H1 (cell line): ENCODE data around the gene SEMA5B. TPM values are rescaled to one million over a fixed set of nuclear protein-coding genes. Genes with fewer than 3 reads are reported as not detected.

Experiments used
- CTCF ChIA-PET: fragments of 300-600 bp; sonication (Branson Sonifier 250); formaldehyde crosslinking; loops from one replicate; lab custom pipeline; 2021; ENCODE audit not compliant: partially characterized antibody; lab: Charles Lee
- POLR2A ChIA-PET: fragments of 300-600 bp; sonication (Branson Sonifier 250); formaldehyde crosslinking; loops from one replicate; lab custom pipeline; 2021; ENCODE audit warnings: inconsistent platforms; ENCODE audit not compliant: partially characterized antibody; lab: Charles Lee
- DNase-seq, 2 experiments: peaks; one replicate each; pipeline versions ENCODE4 v3.0.0 to v3.0.0-alpha.2; 2010 to 2022; ENCODE audit warnings: low spot score in 2 of 2, low read depth in 1 of 2, mixed read lengths in 1 of 2
- FAIRE-seq: peaks from 2 replicates; lab custom pipeline; 2011; peaks lifted over from hg19 to GRCh38; lab: Jason Lieb, UNC
- H2AFZ ChIP-seq: 2 replicates; pipeline ENCODE4 v1.8.1; 2012; ENCODE audit warnings: low read length, inconsistent platforms
- H2AK5ac ChIP-seq: 2 replicates; pipeline ENCODE4 v1.6.1; 2013; ENCODE audit warnings: low read depth, low read length
- H2BK120ac ChIP-seq: replicated peaks from 2 replicates; pipeline ENCODE3; 2013; ENCODE audit warnings: low read depth, low read length, inconsistent platforms
- H2BK12ac ChIP-seq: 2 replicates; pipeline ENCODE4 v1.6.1; 2013; ENCODE audit warnings: low read depth, low read length
- H2BK15ac ChIP-seq: 2 replicates; pipeline ENCODE4 v1.6.1; 2013; ENCODE audit warnings: low read length
- H2BK20ac ChIP-seq: 2 replicates; pipeline ENCODE4 v1.6.1; 2013; ENCODE audit warnings: low read length
- H2BK5ac ChIP-seq: 2 replicates; pipeline ENCODE4 v1.6.1; 2013; ENCODE audit warnings: low read depth, low read length
- H3K14ac ChIP-seq: 2 replicates; pipeline ENCODE4 v1.6.1; 2013; ENCODE audit warnings: inconsistent platforms; ENCODE audit not compliant: insufficient read length
- H3K18ac ChIP-seq: 2 replicates; pipeline ENCODE4 v1.6.1; 2013; ENCODE audit warnings: low read length; ENCODE audit errors: extremely low read depth
- H3K23ac ChIP-seq: 2 replicates; pipeline ENCODE4 v1.6.1; 2013; ENCODE audit warnings: inconsistent platforms; ENCODE audit not compliant: insufficient read length
- H3K23me2 ChIP-seq: 2 replicates; pipeline ENCODE4 v1.6.1; 2013; ENCODE audit warnings: low read depth, low read length
- H3K27ac ChIP-seq: 2 replicates; pipeline ENCODE4 v1.6.1; 2011; ENCODE audit warnings: low read depth, low read length, inconsistent platforms
- H3K27me3 ChIP-seq, 4 experiments: replicated peaks in 1 of 4; 1 replicate in 1 of 4; 2 replicates in 3 of 4; pipeline versions ENCODE4 v1.6.1 to v1.8.1; 2011 to 2013; ENCODE audit warnings: low read length in 3 of 4, mild to moderate bottlenecking in 3 of 4, inconsistent platforms in 2 of 4, mixed read lengths in 2 of 4, moderate library complexity in 1 of 4; ENCODE audit not compliant: control insufficient read depth in 3 of 4, insufficient read depth in 3 of 4; ENCODE audit errors: extremely low read depth in 1 of 4
- H3K36me3 ChIP-seq, 4 experiments: 2 replicates each; pipeline versions ENCODE4 v1.6.1 to v1.8.1; 2011 to 2013; ENCODE audit warnings: mild to moderate bottlenecking in 4 of 4, low read length in 3 of 4, moderate library complexity in 2 of 4, control low read depth in 1 of 4, inconsistent platforms in 1 of 4; ENCODE audit not compliant: insufficient read depth in 4 of 4, control insufficient read depth in 2 of 4
- H3K4ac ChIP-seq: replicated peaks from 2 replicates; pipeline ENCODE3; 2013; ENCODE audit warnings: low read length, low read depth, mixed read lengths, inconsistent platforms; ENCODE audit not compliant: insufficient read length
- H3K4me1 ChIP-seq, 4 experiments: replicated peaks in 1 of 4; 1 replicate in 1 of 4; 2 replicates in 3 of 4; pipeline versions ENCODE4 v1.6.1 to v1.8.1; 2011 to 2013; ENCODE audit warnings: low read length in 3 of 4, inconsistent platforms in 2 of 4, mixed read lengths in 1 of 4; ENCODE audit not compliant: insufficient read depth in 4 of 4, control insufficient read depth in 3 of 4
- H3K4me2 ChIP-seq, 2 experiments: 2 replicates each; pipeline versions ENCODE4 v1.6.1 to v1.8.1; 2011 to 2013; ENCODE audit warnings: low read depth in 2 of 2, low read length in 2 of 2, control low read depth in 1 of 2, inconsistent platforms in 1 of 2, mild to moderate bottlenecking in 1 of 2; ENCODE audit not compliant: insufficient read depth in 1 of 2
- H3K4me3 ChIP-seq, 4 experiments: fragments of 200-600, 300-600 bp in 1 of 4; sonication (generic), shearing (Covaris generic), sonication (Bioruptor Twin) in 1 of 4; 2 replicates each; pipeline versions ENCODE4 v1.5.1 to v1.8.1; 2011 to 2016; ENCODE audit warnings: low read length in 4 of 4, low read depth in 3 of 4, control low read depth in 2 of 4, inconsistent platforms in 2 of 4, mild to moderate bottlenecking in 2 of 4, mixed read lengths in 1 of 4, moderate library complexity in 1 of 4; ENCODE audit not compliant: insufficient read depth in 2 of 4; ENCODE audit errors: extremely low read depth in 1 of 4
- H3K56ac ChIP-seq: replicated peaks from 2 replicates; pipeline ENCODE3; 2013; ENCODE audit warnings: low read depth, mild to moderate bottlenecking, mixed read lengths, low read length, inconsistent platforms; ENCODE audit not compliant: insufficient read length
- H3K79me1 ChIP-seq: 2 replicates; pipeline ENCODE4 v1.6.1; 2013; ENCODE audit warnings: low read depth, low read length, control low read depth
- H3K79me2 ChIP-seq, 2 experiments: 2 replicates each; pipeline versions ENCODE4 v1.6.1 to v1.8.1; 2012 to 2013; ENCODE audit warnings: low read length in 2 of 2, mild to moderate bottlenecking in 2 of 2, inconsistent platforms in 1 of 2; ENCODE audit not compliant: insufficient read depth in 2 of 2, control insufficient read depth in 1 of 2
- H3K9ac ChIP-seq, 4 experiments: replicated peaks in 1 of 4; 1 replicate in 1 of 4; 2 replicates in 3 of 4; pipeline versions ENCODE4 v1.6.1 to v1.8.1; 2011 to 2013; ENCODE audit warnings: low read depth in 3 of 4, low read length in 3 of 4, control low read depth in 2 of 4, mild to moderate bottlenecking in 2 of 4, moderate library complexity in 2 of 4, inconsistent platforms in 1 of 4; ENCODE audit errors: extremely low read depth in 1 of 4
- H3K9me3 ChIP-seq, 2 experiments: 2 replicates each; pipeline versions ENCODE4 v1.6.1 to v1.8.1; 2012 to 2013; ENCODE audit warnings: mild to moderate bottlenecking in 2 of 2, moderate library complexity in 2 of 2, control low read depth in 1 of 2, inconsistent platforms in 1 of 2, low read depth in 1 of 2, low read length in 1 of 2, mixed read lengths in 1 of 2; ENCODE audit not compliant: insufficient read depth in 2 of 2
- H4K20me1 ChIP-seq, 2 experiments: replicated peaks in 1 of 2; 2 replicates each; pipeline versions ENCODE3 to v1.8.1; 2011 to 2013; ENCODE audit warnings: inconsistent platforms in 2 of 2, low read length in 2 of 2, mild to moderate bottlenecking in 1 of 2; ENCODE audit not compliant: insufficient read depth in 2 of 2, control insufficient read depth in 1 of 2
- H4K5ac ChIP-seq: 2 replicates; pipeline ENCODE4 v1.6.1; 2013; ENCODE audit warnings: low read length, low read depth, mixed read lengths, inconsistent platforms; ENCODE audit not compliant: insufficient read length
- H4K8ac ChIP-seq: 2 replicates; pipeline ENCODE4 v1.8.0; 2013; ENCODE audit warnings: mild to moderate bottlenecking, moderate library complexity, low read length, inconsistent platforms; ENCODE audit not compliant: insufficient read depth; ENCODE audit errors: extremely low read depth
- H4K91ac ChIP-seq: replicated peaks from 2 replicates; pipeline ENCODE3; 2013; ENCODE audit warnings: low read length, mixed read lengths, inconsistent platforms; ENCODE audit not compliant: insufficient read length
- BACH1 ChIP-seq: IDR thresholded peaks from 2 replicates; pipeline ENCODE4 v1.6.1; 2012; ENCODE audit warnings: low read length, improper control_type of control experiment
- CBX8 ChIP-seq: fragments of 300-800, 300-1000 bp; sonication (generic); IDR thresholded peaks from 2 replicates; pipeline ENCODE4 v1.7.1; 2016; ENCODE audit warnings: low read depth, low read length, borderline replicate concordance
- CEBPB ChIP-seq: IDR thresholded peaks from 2 replicates; pipeline ENCODE4 v1.6.1; 2012; ENCODE audit warnings: low read depth, low read length
- HDAC6 ChIP-seq: IDR thresholded peaks from one replicate; pipeline ENCODE4 v1.7.1; 2012; ENCODE audit warnings: low read depth, mild to moderate bottlenecking, inconsistent platforms, low read length, moderate library complexity
- JUN ChIP-seq: IDR thresholded peaks from 2 replicates; pipeline ENCODE4 v1.6.1; 2011; ENCODE audit warnings: low read depth, mild to moderate bottlenecking, improper control_type of control experiment, low read length
- KDM4A ChIP-seq: IDR thresholded peaks from one replicate; pipeline ENCODE4 v1.7.1; 2012; ENCODE audit warnings: low read depth, mild to moderate bottlenecking, moderate library complexity, low read length, inconsistent platforms; ENCODE audit not compliant: severe bottlenecking
- NRF1 ChIP-seq: IDR thresholded peaks from 2 replicates; pipeline ENCODE4 v1.6.1; 2011; ENCODE audit warnings: mild to moderate bottlenecking, low read depth, low read length, improper control_type of control experiment
- PHF8 ChIP-seq: fragments of 200-600 bp; sonication (generic); conservative IDR thresholded peaks from 2 replicates; pipeline ENCODE4 v1.7.1; 2012; ENCODE audit warnings: low read depth, mild to moderate bottlenecking, inconsistent platforms, low read length, moderate library complexity
- POLR2A ChIP-seq, 2 experiments: IDR thresholded peaks; 1 replicate in 1 of 2; 2 replicates in 1 of 2; pipeline ENCODE4 v1.6.1; 2011; ENCODE audit warnings: low read depth in 2 of 2, low read length in 2 of 2, mild to moderate bottlenecking in 2 of 2; ENCODE audit errors: control extremely low read depth in 1 of 2
- POLR2AphosphoS5 ChIP-seq: IDR thresholded peaks from 2 replicates; pipeline ENCODE4 v1.6.1; 2011; ENCODE audit warnings: low read depth, low read length
- RAD21 ChIP-seq, 2 experiments: IDR thresholded peaks in 1 of 2; conservative IDR thresholded peaks in 1 of 2; 2 replicates each; pipeline ENCODE4 v1.6.1; 2011; ENCODE audit warnings: low read depth in 2 of 2, low read length in 2 of 2, improper control_type of control experiment in 1 of 2, inconsistent platforms in 1 of 2, mild to moderate bottlenecking in 1 of 2, moderate library complexity in 1 of 2
- RBBP5 ChIP-seq: IDR thresholded peaks from 2 replicates; pipeline ENCODE4 v1.7.1; 2012; ENCODE audit warnings: low read depth, mild to moderate bottlenecking, inconsistent platforms, low read length, moderate library complexity, borderline replicate concordance
- SRF ChIP-seq: IDR thresholded peaks from 2 replicates; pipeline ENCODE4 v1.6.1; 2011; ENCODE audit warnings: mild to moderate bottlenecking, low read depth, low read length, moderate library complexity
- TEAD4 ChIP-seq: IDR thresholded peaks from 2 replicates; pipeline ENCODE4 v1.6.1; 2012; ENCODE audit warnings: low read depth, low read length, inconsistent platforms, mixed read lengths
- WGBS, 2 experiments: shearing (Covaris generic) in 1 of 2; methylation state at CpG; one replicate each; pipeline versions ENCODE4 v1.1.6 to v1.1.7; 2013 to 2015; ENCODE audit warnings: low lambda C conversion rate in 2 of 2, mixed read lengths in 2 of 2, inconsistent platforms in 1 of 2, low coverage in 1 of 2, missing lambda C conversion rate in 1 of 2; ENCODE audit not compliant: insufficient replicate concordance in 2 of 2, insufficient coverage in 1 of 2, insufficient read length in 1 of 2; ENCODE audit errors: extremely low coverage in 1 of 2, missing lambda C conversion rate in 1 of 2; 5-methylcytosine and 5-hydroxymethylcytosine counted together
- polyA plus RNA-seq, 7 experiments: library from polyadenylated mRNA; depleted of rRNA in 3 of 7; stranded (reverse) in 5 of 7; unstranded in 2 of 7; fragments of >200 nt in 5 of 7; fragments of 200-250 nt in 2 of 7; gene quantifications; 1 replicate in 5 of 7; 2 replicates in 1 of 7; 4 replicates in 1 of 7; pipeline versions ENCODE4 v1.2.1 to v1.2.3, GENCODE V29; 2011 to 2013; ENCODE audit warnings: missing spikeins in 2 of 7, mixed read lengths in 2 of 7
- total RNA-seq: library from RNA; stranded (reverse); fragmentation: NEBNext Ultra II Directional; extraction: Animal tissue kit (Norgen Biotek cat#: 25700); gene quantifications from 2 replicates; pipeline ENCODE4 v1.2.1, GENCODE V29; 2021

The SEMA5B gene
- total and polyA plus RNA-seq, 2 of the 8 experiments (the other 6 are each of a cell fraction or from before 2014, with no cell fraction given), result 13.1 to 22.4 TPM

DNA sequence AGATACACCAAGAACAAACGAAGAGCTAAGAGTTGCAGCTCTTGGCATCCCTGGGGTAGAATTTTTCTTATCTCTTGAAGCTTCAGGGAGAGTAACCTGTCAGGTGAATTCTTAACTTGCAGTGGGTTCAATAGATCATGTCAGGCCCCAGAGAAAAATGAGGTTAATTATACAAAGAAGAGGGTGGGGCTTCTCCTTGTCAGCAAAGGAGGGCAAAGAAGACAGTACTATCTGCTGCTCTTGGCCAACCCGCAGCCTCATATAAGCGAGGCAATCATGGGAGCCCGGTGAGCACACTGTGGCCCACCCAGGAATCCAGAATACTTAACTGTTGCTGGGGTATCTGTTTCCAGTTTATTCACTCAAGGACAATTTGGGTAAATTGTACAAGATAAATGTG, 110.2 kb downstream of the SEMA5B start:
- WGBS, 2 experiments, result 93% methylated on average over 4 of the region's 4 CpGs; no CpG with 5 or more reads in 1 of the 2 experiments
- CTCF ChIA-PET, result interaction anchor here (2.3 kb wide), 1 partner anchor 11 kb away, joined by 8 read pairs; no protein-coding TSS in a partner anchor
- TF ChIP-seq HDAC6 (no peak), CEBPB (no peak), POLR2A (IDR thresholded peaks at IDR 0.05; ENCODE audit: control extremely low read depth in 1 of 2, low read depth in 2 of 2, low read length in 2 of 2) (no peak), BACH1 (no peak), CBX8 (no peak), POLR2AphosphoS5 (no peak), KDM4A (no peak), RBBP5 (no peak), TEAD4 (no peak), SRF (no peak), PHF8 (no peak), RAD21 (IDR thresholded peaks at IDR 0.05 in 1 of 2, conservative IDR thresholded peaks at IDR 0.05 in 1 of 2; ENCODE audit: low read depth in 2 of 2, low read length in 2 of 2) (no peak), JUN (no peak), NRF1 (no peak)

More for the DNA sequence above, 110.2 kb downstream of the SEMA5B start:
- Histone ChIP-seq H3K56ac (no peak overlapping the region), H3K79me2 (no peaks in the 10 kb centered on the region), H3K79me1 (no peaks in the 10 kb centered on the region), H2BK20ac (no peak overlapping the region), H2AFZ (no peak overlapping the region), H3K23me2 (peaks cover 6% of the 10 kb centered on the region; the same call in 1 of the 2 replicates), H3K4ac (no peak overlapping the region), H2BK5ac (no peak overlapping the region), H3K14ac (no peak overlapping the region), H2BK15ac (no peak overlapping the region), H3K18ac (no peak overlapping the region), H2AK5ac (no peak overlapping the region), H4K20me1 (no peaks in the 10 kb centered on the region), H2BK120ac (no peak overlapping the region), H3K4me3 (no peak overlapping the region), H4K8ac (no peak overlapping the region), H3K9me3 (no peaks in the 10 kb centered on the region), H3K9ac (no peak overlapping the region), H3K27me3 (peaks cover 0 to 15% (median 11%) of the 10 kb centered on the region in 4 experiments; a peak in 5 of 7 replicates), H3K36me3 (peaks cover 0 to 7% (median 0%) of the 10 kb centered on the region in 4 experiments; a peak in 2 of 8 replicates), H3K23ac (no peak overlapping the region), H4K91ac (no peak overlapping the region), H2BK12ac (no peak overlapping the region), H4K5ac (no peak overlapping the region), H3K4me1 (peaks cover 0 to 3% (median 1%) of the 10 kb centered on the region in 4 experiments; a peak in 4 of 7 replicates), H3K4me2 (no peak overlapping the region), H3K27ac (no peak overlapping the region)
- no peak for FAIRE-seq
- POLR2A ChIA-PET, result no interaction called here
- no peak for DNase-seq
